Endothelial cell of umbilical vein (primary cell): ENCODE data around the gene RNPEPL1. TPM values are rescaled to one million over a fixed set of nuclear protein-coding genes. Genes with fewer than 3 reads are reported as not detected.

Experiments
- BruUV-seq: library from RNA; stranded (reverse); fragments of 400-500 nt; replicated peaks from 2 replicates; lab custom pipeline; 2021; lab: Mats Ljungman, UMichigan
- CTCF ChIA-PET: fragments of 300-600, 350-600 bp; sonication (Branson Sonifier 250); formaldehyde crosslinking; loops from one replicate; lab custom pipeline; 2021; ENCODE audit warnings: antibody characterized with exemption, inconsistent platforms; lab: Charles Lee
- POLR2A ChIA-PET: fragments of 300-600, 350-600 bp; sonication (Branson Sonifier 250); formaldehyde crosslinking; loops from one replicate; lab custom pipeline; 2021; ENCODE audit warnings: antibody characterized with exemption, inconsistent platforms; lab: Charles Lee
- DNase-seq: peaks from one replicate; pipeline ENCODE4 v3.0.0-alpha.2; 2011; ENCODE audit warnings: low read depth, low spot score
- FAIRE-seq: peaks from 2 replicates; lab custom pipeline; 2011; peaks lifted over from hg19 to GRCh38; lab: Jason Lieb, UNC
- H2AFZ ChIP-seq: 2 replicates; pipeline ENCODE4 v1.6.0; 2012; ENCODE audit warnings: low read depth, low read length, control low read depth, inconsistent platforms
- H3K27ac ChIP-seq: 2 replicates; pipeline ENCODE4 v1.5.1; 2011; ENCODE audit warnings: low read depth, mild to moderate bottlenecking, control low read depth, low read length, moderate library complexity; ENCODE audit not compliant: insufficient read depth
- H3K27me3 ChIP-seq, 2 experiments: 2 replicates each; pipeline versions ENCODE4 v1.6.0 to v1.6.1; 2011; ENCODE audit warnings: low read length in 2 of 2, mixed read lengths in 1 of 2; ENCODE audit not compliant: control insufficient read depth in 2 of 2, insufficient read depth in 2 of 2
- H3K36me3 ChIP-seq, 2 experiments: 2 replicates in 1 of 2; 3 replicates in 1 of 2; pipeline ENCODE4 v1.5.1; 2011; ENCODE audit warnings: low read length in 2 of 2, mild to moderate bottlenecking in 1 of 2, moderate library complexity in 1 of 2; ENCODE audit not compliant: control insufficient read depth in 2 of 2, insufficient read depth in 2 of 2; ENCODE audit errors: extremely low read depth in 1 of 2
- H3K4me1 ChIP-seq: 3 replicates; pipeline ENCODE4 v1.5.1; 2011; ENCODE audit warnings: mild to moderate bottlenecking, low read length; ENCODE audit not compliant: control insufficient read depth, insufficient read depth; ENCODE audit errors: extremely low read depth
- H3K4me2 ChIP-seq: 2 replicates; pipeline ENCODE4 v1.6.1; 2011; ENCODE audit warnings: low read length, control low read depth, mixed read lengths; ENCODE audit not compliant: insufficient read depth
- H3K4me3 ChIP-seq, 3 experiments: fragments of 200-600 bp in 1 of 3; sonication (generic), shearing (Covaris generic) in 1 of 3; replicated peaks in 1 of 3; 2 replicates each; pipeline ENCODE4 v1.5.1; 2011 to 2016; ENCODE audit warnings: control low read depth in 3 of 3, low read length in 3 of 3, mild to moderate bottlenecking in 2 of 3, inconsistent platforms in 1 of 3, low read depth in 1 of 3, moderate library complexity in 1 of 3; ENCODE audit not compliant: insufficient read depth in 1 of 3
- H3K79me2 ChIP-seq: 2 replicates; pipeline ENCODE4 v1.6.0; 2012; ENCODE audit warnings: low read length, inconsistent platforms; ENCODE audit not compliant: control insufficient read depth, insufficient read depth
- H3K9ac ChIP-seq: replicated peaks from 2 replicates; pipeline ENCODE3; 2011; ENCODE audit warnings: low read length, control low read depth; ENCODE audit not compliant: insufficient read depth; ENCODE audit errors: extremely low read depth
- H3K9me1 ChIP-seq: replicated peaks from 3 replicates; pipeline ENCODE4 v1.6.0; 2011; ENCODE audit warnings: mild to moderate bottlenecking, low read length; ENCODE audit not compliant: control insufficient read depth, insufficient read depth; ENCODE audit errors: extremely low read depth
- H3K9me3 ChIP-seq: replicated peaks from 2 replicates; pipeline ENCODE4 v1.5.1; 2012; ENCODE audit warnings: low read length, inconsistent platforms; ENCODE audit not compliant: control insufficient read depth, insufficient read depth
- H4K20me1 ChIP-seq: replicated peaks from 2 replicates; pipeline ENCODE3; 2011; ENCODE audit warnings: mild to moderate bottlenecking, low read length; ENCODE audit not compliant: control insufficient read depth, insufficient read depth; ENCODE audit errors: extremely low read depth
- CTCF ChIP-seq, 2 donors: IDR thresholded peaks; 1 replicate in 1 of 2; 2 replicates in 1 of 2; pipeline ENCODE4 v1.5.1; 2011; ENCODE audit warnings: low read length in 2 of 2, mild to moderate bottlenecking in 2 of 2, moderate library complexity in 2 of 2, control low read depth in 1 of 2, inconsistent platforms in 1 of 2, low read depth in 1 of 2; ENCODE audit not compliant: insufficient read depth in 1 of 2; ENCODE audit errors: extremely low read depth in 1 of 2
- EZH2 ChIP-seq: IDR thresholded peaks from 2 replicates; pipeline ENCODE4 v1.6.1; 2012; ENCODE audit warnings: borderline replicate concordance, low read depth, mild to moderate bottlenecking, moderate library complexity, low read length, inconsistent platforms; ENCODE audit not compliant: severe bottlenecking
- FOS ChIP-seq: IDR thresholded peaks from 2 replicates; pipeline ENCODE4 v1.6.1; 2011; ENCODE audit warnings: mild to moderate bottlenecking, low read length, moderate library complexity, borderline replicate concordance; ENCODE audit not compliant: insufficient read depth
- GATA2 ChIP-seq: IDR thresholded peaks from 2 replicates; pipeline ENCODE4 v1.7.0; 2011; ENCODE audit warnings: low read depth, mild to moderate bottlenecking, moderate library complexity, mixed read lengths, low read length; ENCODE audit not compliant: insufficient read length, insufficient read depth
- JUN ChIP-seq: IDR thresholded peaks from 2 replicates; pipeline ENCODE4 v1.6.1; 2011; ENCODE audit warnings: borderline replicate concordance, low read depth; ENCODE audit not compliant: insufficient read length, insufficient read depth
- MAX ChIP-seq: IDR thresholded peaks from 2 replicates; pipeline ENCODE4 v1.6.1; 2011; ENCODE audit not compliant: insufficient read depth, insufficient read length
- MYC ChIP-seq: IDR thresholded peaks from one replicate; pipeline ENCODE4 v1.6.1; 2011; ENCODE audit warnings: mild to moderate bottlenecking, low read depth, low read length
- POLR2A ChIP-seq: IDR thresholded peaks from 2 replicates; pipeline ENCODE4 v1.6.1; 2012; ENCODE audit warnings: low read depth, mild to moderate bottlenecking, control low read depth, low read length
- POLR2AphosphoS5 ChIP-seq: IDR thresholded peaks from 2 replicates; pipeline ENCODE4 v1.6.1; 2012; ENCODE audit warnings: low read depth, mild to moderate bottlenecking, control low read depth, low read length, moderate library complexity; ENCODE audit not compliant: insufficient read depth
- dilution Hi-C: fragments of 300-500 bp; cut with MboI; formaldehyde crosslinking; loops from one replicate; pipeline ENCODE4 v1.15.0; 2019; ENCODE audit warnings: low sequenced_read_pairs; ENCODE audit not compliant: extremely low pct_ligation_motif_present
- intact Hi-C: fragments of 100-400 bp; cut with micrococcal nuclease; formaldehyde crosslinking; loops from one replicate; pipeline ENCODE4 v1.10.0; 2022
- polyA plus RNA-seq, 4 experiments: library from polyadenylated mRNA; depleted of rRNA in 3 of 4; stranded (reverse) in 3 of 4; unstranded in 1 of 4; fragments of >200 nt; gene quantifications; 2 replicates each; pipeline versions ENCODE4 v1.2.1 to v1.2.3, GENCODE V29; 2011 to 2012; ENCODE audit warnings: missing spikeins in 1 of 4
- total RNA-seq: library from RNA; stranded (reverse); gene quantifications from 2 replicates; pipeline ENCODE4 v1.2.3, GENCODE V29; 2021

Gene RNPEPL1
- total and polyA plus RNA-seq, 2 donors (not counting 3 experiments of a cell fraction or from before 2014, with no cell fraction given) = 35.8 to 67.1 TPM

- no peak for DNase-seq
These were observed 13.5 kb downstream of the RNPEPL1 start for GRCh38 chr2:240581811-240582210.

More at GRCh38 chr2:240581811-240582210, 13.5 kb downstream of the RNPEPL1 start:
- H3K27ac ChIP-seq = no peak overlapping the region
- no peaks in the 10 kb centered on the region for H3K9me1 ChIP-seq
- intact Hi-C loops (no loop called here), dilution Hi-C loops (no loop called here)
- no peak for TF ChIP-seq POLR2A
- TF ChIP-seq CTCF (IDR thresholded peaks at IDR 0.05; ENCODE audit: extremely low read depth in 1 of 2, insufficient read depth in 1 of 2, low read depth in 1 of 2, low read length in 2 of 2) = no peak
- no peak for TF ChIP-seq EZH2
- TF ChIP-seq POLR2AphosphoS5 = no peak
- TF ChIP-seq JUN = no peak
- no peak for TF ChIP-seq FOS
- no peak for TF ChIP-seq MAX
- no peak for TF ChIP-seq MYC
- TF ChIP-seq GATA2 = no peak
- H3K4me1 ChIP-seq = peaks cover 6% of the 10 kb centered on the region
- ChIA-PET POLR2A (no interaction called here), CTCF (interaction anchor here (0.8 to 1.4 kb wide), 3 partner anchors 12 to 21 kb away, joined by 3 to 5 read pairs (median 3); no protein-coding TSS in a partner anchor)
- H3K27me3 ChIP-seq = no peaks in the 10 kb centered on the region
- H3K4me2 ChIP-seq = no peak overlapping the region
- H3K4me3 ChIP-seq = no peak overlapping the region
- peaks cover 0 to 12% of the 10 kb centered on the region in 2 experiments for H3K36me3 ChIP-seq
- FAIRE-seq = no peak
- H3K79me2 ChIP-seq = peaks cover 28% of the 10 kb centered on the region
- no peaks in the 10 kb centered on the region for H3K9me3 ChIP-seq
- no TSS peak for BruUV-seq
- no peaks in the 10 kb centered on the region for H4K20me1 ChIP-seq
- no peak overlapping the region for H3K9ac ChIP-seq
- H2AFZ ChIP-seq = no peak overlapping the region
